Measurements from ENCODE around the gene VTI1A. TPM values are rescaled to one million over a fixed set of nuclear protein-coding genes. Genes with fewer than 3 reads are reported as not detected.

Gene VTI1A
- total RNA-seq, 3 donors from 2014 or later (not counting 1 experiment from before 2014, with no cell fraction given) = 62.6 to 77.6 (median 68.2) TPM

DNA sequence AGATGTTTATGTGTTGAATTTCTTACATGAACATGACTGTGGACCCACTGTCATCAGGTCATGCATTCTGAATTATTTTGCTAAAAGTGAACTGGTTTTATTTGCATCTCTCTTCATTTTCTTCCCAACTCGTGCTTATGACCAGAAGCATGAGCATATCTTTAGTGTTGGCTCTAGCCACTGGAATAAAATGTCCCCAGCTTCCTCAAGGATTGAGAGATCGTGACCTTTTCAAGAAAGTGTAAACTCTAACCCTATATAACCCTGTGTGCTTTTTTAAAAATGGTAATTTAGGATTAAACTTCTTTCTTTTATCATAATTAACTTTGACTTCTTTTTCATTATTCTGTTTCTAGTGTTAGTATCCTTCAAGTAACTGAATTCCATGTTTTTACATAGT, 55.5 kb downstream of the VTI1A start:
- no peaks in the 10 kb centered on the region for H3K27me3 ChIP-seq (ENCODE audit: control insufficient read depth, insufficient read depth, low read length)
- DNase-seq (no peak), ATAC-seq (no peak)
- intact Hi-C loops (cut with micrococcal nuclease) = no loop called here
- Mint-ChIP-seq H3K27me3 (ENCODE audit: low read depth in 2 of 2) (no peaks in the 10 kb centered on the region), H3K36me3 (no peaks in the 10 kb centered on the region), H3K27ac (no peak overlapping the region), H3K9me3 (no peaks in the 10 kb centered on the region), H3K4me1 (peaks cover 13 to 20% of the 10 kb centered on the region in 2 donors), H3K4me3 (no peak overlapping the region)
- H3K36me3 ChIP-seq (ENCODE audit: control insufficient read depth, insufficient read depth, low read length) = no peaks in the 10 kb centered on the region
- TF ChIP-seq CTCF (IDR thresholded peaks at IDR 0.05) = peak; percentile 9
- H3K9me3 ChIP-seq (ENCODE audit: control insufficient read depth, insufficient read depth, low read length) = no peaks in the 10 kb centered on the region
- H3K4me1 ChIP-seq (ENCODE audit: control insufficient read depth, insufficient read depth, low read length) = no peaks in the 10 kb centered on the region
- no peak overlapping the region for H3K4me3 ChIP-seq (ENCODE audit: low read length)
- H3K27ac ChIP-seq (ENCODE audit: low read length) = no peak overlapping the region
- 91% methylated on average over 1 of the region's 2 CpGs for WGBS (ENCODE audit: insufficient coverage)

DNA sequence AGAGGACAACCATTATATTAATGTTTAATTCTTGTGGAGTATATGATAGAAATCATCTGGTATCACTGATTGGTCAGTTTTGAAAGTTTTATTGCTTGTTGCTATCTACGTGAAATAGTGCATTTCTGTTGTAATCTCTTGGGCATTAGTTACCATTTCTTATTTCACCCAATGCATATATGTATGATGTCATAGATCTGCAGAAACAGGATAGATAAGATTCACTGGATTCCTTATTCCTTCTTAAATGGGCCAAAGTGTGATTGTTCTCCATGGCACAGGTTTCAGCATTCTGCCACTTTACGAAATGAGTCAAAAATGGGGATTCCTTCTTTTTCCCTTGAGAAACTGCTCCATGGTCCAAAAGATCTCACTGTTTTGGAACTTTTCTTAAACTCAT, 56.6 kb downstream of the VTI1A start:
- Mint-ChIP-seq H3K4me1 (peaks cover 14 to 30% of the 10 kb centered on the region in 2 donors), H3K36me3 (no peaks in the 10 kb centered on the region), H3K27me3 (ENCODE audit: low read depth in 2 of 2) (no peaks in the 10 kb centered on the region), H3K9me3 (no peaks in the 10 kb centered on the region), H3K4me3 (no peak overlapping the region), H3K27ac (no peak overlapping the region)
- no peaks in the 10 kb centered on the region for H3K9me3 ChIP-seq (ENCODE audit: control insufficient read depth, insufficient read depth, low read length)
- 100% methylated on average over 2 of the region's 2 CpGs for WGBS (ENCODE audit: insufficient coverage)
- no peaks in the 10 kb centered on the region for H3K4me1 ChIP-seq (ENCODE audit: control insufficient read depth, insufficient read depth, low read length)
- no peaks in the 10 kb centered on the region for H3K27me3 ChIP-seq (ENCODE audit: control insufficient read depth, insufficient read depth, low read length)
- no peaks in the 10 kb centered on the region for H3K36me3 ChIP-seq (ENCODE audit: control insufficient read depth, insufficient read depth, low read length)
- no peak overlapping the region for H3K4me3 ChIP-seq (ENCODE audit: low read length)
- ATAC-seq (no peak), DNase-seq (no peak)
- intact Hi-C loops (cut with micrococcal nuclease) = no loop called here
- no peak overlapping the region for H3K27ac ChIP-seq (ENCODE audit: low read length)
- no peak for TF ChIP-seq CTCF (IDR thresholded peaks at IDR 0.05)

GRCh38 chr10:112507046-112507445, 60.0 kb downstream of the VTI1A start:
- WGBS (ENCODE audit: insufficient coverage) = 65% methylated on average over 4 of the region's 4 CpGs
- TF ChIP-seq CTCF (IDR thresholded peaks at IDR 0.05) = no peak
- intact Hi-C loops (cut with micrococcal nuclease) = no loop called here
- Mint-ChIP-seq H3K4me3 (no peak overlapping the region), H3K27ac (no peak overlapping the region), H3K4me1 (peaks cover 14 to 45% of the 10 kb centered on the region in 2 donors), H3K27me3 (ENCODE audit: low read depth in 2 of 2) (no peaks in the 10 kb centered on the region), H3K9me3 (no peaks in the 10 kb centered on the region), H3K36me3 (no peaks in the 10 kb centered on the region)
- DNase-seq = no peak
- H3K27me3 ChIP-seq (ENCODE audit: control insufficient read depth, insufficient read depth, low read length) = no peaks in the 10 kb centered on the region
- no peaks in the 10 kb centered on the region for H3K9me3 ChIP-seq (ENCODE audit: control insufficient read depth, insufficient read depth, low read length)
- H3K4me1 ChIP-seq (ENCODE audit: control insufficient read depth, insufficient read depth, low read length) = peaks cover 3% of the 10 kb centered on the region
- no peak overlapping the region for H3K27ac ChIP-seq (ENCODE audit: low read length)
- ATAC-seq = no peak
- no peaks in the 10 kb centered on the region for H3K36me3 ChIP-seq (ENCODE audit: control insufficient read depth, insufficient read depth, low read length)
- no peak overlapping the region for H3K4me3 ChIP-seq (ENCODE audit: low read length)

DNA sequence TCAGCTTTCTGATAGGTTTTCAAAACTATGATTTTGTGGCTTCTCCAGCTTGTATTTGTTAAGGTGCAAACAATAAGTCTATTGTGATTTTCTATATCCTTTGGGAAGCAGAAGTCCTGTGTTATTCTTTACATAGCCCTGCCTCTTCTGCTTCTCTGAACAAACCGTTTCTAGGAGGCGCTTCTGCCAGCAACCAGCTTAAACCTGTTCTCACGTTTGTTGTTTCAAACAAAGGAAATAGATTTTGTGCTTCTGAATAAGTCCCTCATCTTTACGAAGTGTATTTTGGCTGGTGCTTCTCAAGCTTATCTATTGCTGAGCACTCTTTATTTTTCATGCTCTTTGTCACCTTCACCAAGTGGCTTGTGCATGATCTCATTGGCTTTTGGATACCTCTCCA, 61.0 kb downstream of the VTI1A start:
- intact Hi-C loops (cut with micrococcal nuclease) = no loop called here
- H3K4me1 ChIP-seq (ENCODE audit: control insufficient read depth, insufficient read depth, low read length) = peaks cover 3% of the 10 kb centered on the region
- TF ChIP-seq CTCF (IDR thresholded peaks at IDR 0.05) = no peak
- no peak overlapping the region for H3K27ac ChIP-seq (ENCODE audit: low read length)
- H3K27me3 ChIP-seq (ENCODE audit: control insufficient read depth, insufficient read depth, low read length) = no peaks in the 10 kb centered on the region
- Mint-ChIP-seq H3K27me3 (ENCODE audit: low read depth in 2 of 2) (no peaks in the 10 kb centered on the region), H3K4me1 (peaks cover 14 to 53% of the 10 kb centered on the region in 2 donors), H3K27ac (no peak overlapping the region), H3K36me3 (no peaks in the 10 kb centered on the region), H3K4me3 (no peak overlapping the region), H3K9me3 (no peaks in the 10 kb centered on the region)
- no peak for ATAC-seq
- H3K36me3 ChIP-seq (ENCODE audit: control insufficient read depth, insufficient read depth, low read length) = no peaks in the 10 kb centered on the region
- H3K4me3 ChIP-seq (ENCODE audit: low read length) = no peak overlapping the region
- WGBS (ENCODE audit: insufficient coverage) = 82% methylated on average over 4 of the region's 4 CpGs
- no peak for DNase-seq
- no peaks in the 10 kb centered on the region for H3K9me3 ChIP-seq (ENCODE audit: control insufficient read depth, insufficient read depth, low read length)
